ENCODE measurements around the gene HARBI1. TPM values are rescaled to one million over a fixed set of nuclear protein-coding genes. Genes with fewer than 3 reads are reported as not detected.

The HARBI1 gene
- total RNA-seq, 2 experiments from 2014 or later = 18.2 to 18.7 TPM

- no peak overlapping the region for H3K4me3 Mint-ChIP-seq
- ATAC-seq (ENCODE audit: poor library complexity) (no peak), DNase-seq (peak in 1 of 14 experiments; percentile 18)
- POLR2A ChIA-PET = interaction anchor here (1.1 kb wide), 1 partner anchor 15 kb away, joined by 3 read pairs; the partner anchor contains the start of genes ATG13 and HARBI1
- H3K9me3 ChIP-seq (ENCODE audit: control insufficient read depth in 1 of 2, insufficient read depth in 1 of 2, low read length in 2 of 2) = no peaks in the 10 kb centered on the region
- H3K27ac ChIP-seq (ENCODE audit: low read depth in 1 of 2, low read length in 2 of 2) = no peak overlapping the region
- peaks cover 9% of the 10 kb centered on the region for H3K4me1 Mint-ChIP-seq (ENCODE audit: low read depth)
- H3K27me3 Mint-ChIP-seq = no peaks in the 10 kb centered on the region
- peaks cover 2% of the 10 kb centered on the region for H3K4me1 ChIP-seq (ENCODE audit: insufficient read depth, low read length)
- peaks cover 65% of the 10 kb centered on the region for H3K36me3 Mint-ChIP-seq (ENCODE audit: low read depth)
- H3K27me3 ChIP-seq (ENCODE audit: control insufficient read depth in 1 of 2, insufficient read depth in 2 of 2, low read length in 2 of 2) = no peaks in the 10 kb centered on the region
- peaks cover 51% of the 10 kb centered on the region for H3K36me3 ChIP-seq (ENCODE audit: insufficient read depth, low read length)
- no peaks in the 10 kb centered on the region for H3K9me3 Mint-ChIP-seq
- intact Hi-C loops (cut with DNase I, micrococcal nuclease) = no loop called here
- CTCF ChIA-PET = no interaction called here
- H3K27ac Mint-ChIP-seq = no peak overlapping the region
- H3K4me3 ChIP-seq (ENCODE audit: low read length) = no peak overlapping the region
- TF ChIP-seq CTCF (IDR thresholded peaks at IDR 0.05) = no peak
Measured at GRCh38 chr11:46632502-46632901, 15.5 kb upstream of the HARBI1 start.

GRCh38 chr11:46631676-46632075, 14.6 kb upstream of the HARBI1 start:
- peaks cover 51% of the 10 kb centered on the region for H3K36me3 ChIP-seq (ENCODE audit: insufficient read depth, low read length)
- POLR2A ChIA-PET = interaction anchor here (1.1 to 1.7 kb wide), 2 partner anchors 15 to 39 kb away, joined by 3 to 7 read pairs; partner anchors contain the start of genes ATG13 and HARBI1

GRCh38 chr11:46630237-46630636, 13.2 kb upstream of the HARBI1 start:
- H3K36me3 Mint-ChIP-seq (ENCODE audit: low read depth) = peaks cover 63% of the 10 kb centered on the region
- H3K36me3 ChIP-seq (ENCODE audit: insufficient read depth, low read length) = peaks cover 55% of the 10 kb centered on the region
- no peak overlapping the region for H3K27ac ChIP-seq (ENCODE audit: low read depth in 1 of 2, low read length in 2 of 2)
- POLR2A ChIA-PET = interaction anchor here (1.0 to 1.7 kb wide), 2 partner anchors 36 to 41 kb away, joined by 3 to 7 read pairs; partner anchors contain the start of gene AMBRA1
- no peaks in the 10 kb centered on the region for H3K9me3 ChIP-seq (ENCODE audit: control insufficient read depth in 1 of 2, insufficient read depth in 1 of 2, low read length in 2 of 2)
- H3K27ac Mint-ChIP-seq = no peak overlapping the region
- H3K4me1 Mint-ChIP-seq (ENCODE audit: low read depth) = peaks cover 14% of the 10 kb centered on the region
- no peak overlapping the region for H3K4me3 Mint-ChIP-seq
- ATAC-seq (ENCODE audit: poor library complexity) (no peak), DNase-seq (no peak)
- CTCF ChIA-PET = no interaction called here
- no peak overlapping the region for H3K4me3 ChIP-seq (ENCODE audit: low read length)
- no peak for TF ChIP-seq CTCF (IDR thresholded peaks at IDR 0.05)
- intact Hi-C loops (cut with DNase I, micrococcal nuclease) = no loop called here
- H3K27me3 ChIP-seq (ENCODE audit: control insufficient read depth in 1 of 2, insufficient read depth in 2 of 2, low read length in 2 of 2) = no peaks in the 10 kb centered on the region
- H3K9me3 Mint-ChIP-seq = no peaks in the 10 kb centered on the region
- no peaks in the 10 kb centered on the region for H3K27me3 Mint-ChIP-seq
- peaks cover 2% of the 10 kb centered on the region for H3K4me1 ChIP-seq (ENCODE audit: insufficient read depth, low read length)

More at GRCh38 chr11:46631676-46632075, 14.6 kb upstream of the HARBI1 start:
- Mint-ChIP-seq H3K36me3 (ENCODE audit: low read depth) (peaks cover 65% of the 10 kb centered on the region), H3K9me3 (no peaks in the 10 kb centered on the region), H3K4me3 (no peak overlapping the region), H3K4me1 (ENCODE audit: low read depth) (peaks cover 9% of the 10 kb centered on the region), H3K27me3 (no peaks in the 10 kb centered on the region), H3K27ac (no peak overlapping the region)
- Histone ChIP-seq H3K4me3 (ENCODE audit: low read length) (no peak overlapping the region), H3K9me3 (ENCODE audit: control insufficient read depth in 1 of 2, insufficient read depth in 1 of 2, low read length in 2 of 2) (no peaks in the 10 kb centered on the region), H3K27ac (ENCODE audit: low read depth in 1 of 2, low read length in 2 of 2) (no peak overlapping the region), H3K27me3 (ENCODE audit: control insufficient read depth in 1 of 2, insufficient read depth in 2 of 2, low read length in 2 of 2) (no peaks in the 10 kb centered on the region), H3K4me1 (ENCODE audit: insufficient read depth, low read length) (peaks cover 2% of the 10 kb centered on the region)
- intact Hi-C loops (cut with DNase I, micrococcal nuclease) = no loop called here
- no peak for ATAC-seq (ENCODE audit: poor library complexity)
- CTCF ChIA-PET = no interaction called here
- no peak for DNase-seq
- TF ChIP-seq CTCF (IDR thresholded peaks at IDR 0.05) = no peak
